HFF-Myc (cell line): ENCODE results near the gene CYB5R4.

ENCODE experiments used
- DNase-seq: peaks from one replicate; pipeline ENCODE4 v3.0.0-alpha.2; 2011; ENCODE audit warnings: low read depth; ENCODE audit errors: extremely low read depth
- H3K4me3 ChIP-seq: replicated peaks from 2 replicates; pipeline ENCODE4 v1.5.1; 2011; ENCODE audit warnings: low read depth, mild to moderate bottlenecking, control low read depth, low read length
- CTCF ChIP-seq: IDR thresholded peaks from 2 replicates; pipeline ENCODE4 v1.5.1; 2012; ENCODE audit warnings: mild to moderate bottlenecking, low read depth, low read length, control low read depth; ENCODE audit errors: missing control alignments

The CYB5R4 gene

DNA sequence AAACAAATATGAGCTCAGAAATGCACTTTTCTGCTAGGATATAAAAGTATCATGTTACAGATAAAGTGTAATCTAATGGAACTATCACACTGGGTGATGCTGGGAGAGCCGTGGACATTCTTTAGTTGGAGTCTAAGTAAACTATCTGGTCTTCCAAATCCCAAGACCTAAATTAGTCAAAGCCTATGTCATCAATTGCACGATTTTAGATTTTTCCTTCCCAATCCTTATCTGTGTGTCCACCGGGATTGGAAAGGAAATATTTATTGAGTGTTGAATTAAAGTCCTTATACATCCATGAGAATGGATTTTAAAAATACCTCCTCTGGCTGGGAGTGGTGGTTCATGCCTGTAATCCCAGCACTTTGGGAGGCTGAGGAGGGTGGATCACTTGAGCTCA, 154.4 kb downstream of the CYB5R4 start:
- TF ChIP-seq CTCF, result no peak
- no peak overlapping the region for H3K4me3 ChIP-seq
- no peak for DNase-seq

DNA sequence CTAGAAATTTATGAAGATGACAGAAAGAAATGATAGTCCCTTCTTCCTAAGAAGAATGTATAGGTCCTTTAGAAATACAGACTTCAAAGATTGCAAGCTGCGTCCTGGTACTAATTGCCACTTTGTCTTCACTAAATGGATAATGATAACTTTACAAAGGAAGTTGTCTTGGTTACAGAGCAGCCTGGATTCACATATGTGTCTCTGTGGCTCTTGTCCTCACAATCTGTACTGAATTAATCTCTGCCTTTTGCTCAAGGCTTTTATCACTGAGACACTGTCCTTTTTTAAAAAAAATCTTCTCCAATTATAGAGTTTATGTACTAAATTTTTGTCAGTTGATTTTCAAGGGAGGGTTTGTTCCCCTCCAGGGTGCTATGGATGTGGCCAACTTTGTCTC, 156.5 kb downstream of the CYB5R4 start:
- no peak for TF ChIP-seq CTCF
- H3K4me3 ChIP-seq, result no peak overlapping the region
- DNase-seq, result no peak
